Endothelial cell of umbilical vein (primary cell): ENCODE measurements around the gene CXCR2. TPM values are rescaled to one million over a fixed set of nuclear protein-coding genes. Genes with fewer than 3 reads are reported as not detected.

ENCODE experiments used
- BruUV-seq: library from RNA; stranded (reverse); fragments of 400-500 nt; replicated peaks from 2 replicates; lab custom pipeline; 2021; lab: Mats Ljungman, UMichigan
- CTCF ChIA-PET: fragments of 300-600, 350-600 bp; sonication (Branson Sonifier 250); formaldehyde crosslinking; loops from one replicate; lab custom pipeline; 2021; ENCODE audit warnings: antibody characterized with exemption, inconsistent platforms; lab: Charles Lee
- POLR2A ChIA-PET: fragments of 300-600, 350-600 bp; sonication (Branson Sonifier 250); formaldehyde crosslinking; loops from one replicate; lab custom pipeline; 2021; ENCODE audit warnings: antibody characterized with exemption, inconsistent platforms; lab: Charles Lee
- DNase-seq: peaks from one replicate; pipeline ENCODE4 v3.0.0-alpha.2; 2011; ENCODE audit warnings: low read depth, low spot score
- FAIRE-seq: peaks from 2 replicates; lab custom pipeline; 2011; peaks lifted over from hg19 to GRCh38; lab: Jason Lieb, UNC
- H2AFZ ChIP-seq: 2 replicates; pipeline ENCODE4 v1.6.0; 2012; ENCODE audit warnings: low read depth, low read length, control low read depth, inconsistent platforms
- H3K27ac ChIP-seq: 2 replicates; pipeline ENCODE4 v1.5.1; 2011; ENCODE audit warnings: low read depth, mild to moderate bottlenecking, control low read depth, low read length, moderate library complexity; ENCODE audit not compliant: insufficient read depth
- H3K27me3 ChIP-seq, 2 experiments: 2 replicates each; pipeline versions ENCODE4 v1.6.0 to v1.6.1; 2011; ENCODE audit warnings: low read length in 2 of 2, mixed read lengths in 1 of 2; ENCODE audit not compliant: control insufficient read depth in 2 of 2, insufficient read depth in 2 of 2
- H3K36me3 ChIP-seq, 2 experiments: 2 replicates in 1 of 2; 3 replicates in 1 of 2; pipeline ENCODE4 v1.5.1; 2011; ENCODE audit warnings: low read length in 2 of 2, mild to moderate bottlenecking in 1 of 2, moderate library complexity in 1 of 2; ENCODE audit not compliant: control insufficient read depth in 2 of 2, insufficient read depth in 2 of 2; ENCODE audit errors: extremely low read depth in 1 of 2
- H3K4me1 ChIP-seq: 3 replicates; pipeline ENCODE4 v1.5.1; 2011; ENCODE audit warnings: mild to moderate bottlenecking, low read length; ENCODE audit not compliant: control insufficient read depth, insufficient read depth; ENCODE audit errors: extremely low read depth
- H3K4me2 ChIP-seq: 2 replicates; pipeline ENCODE4 v1.6.1; 2011; ENCODE audit warnings: low read length, control low read depth, mixed read lengths; ENCODE audit not compliant: insufficient read depth
- H3K4me3 ChIP-seq, 3 experiments: fragments of 200-600 bp in 1 of 3; sonication (generic), shearing (Covaris generic) in 1 of 3; replicated peaks in 1 of 3; 2 replicates each; pipeline ENCODE4 v1.5.1; 2011 to 2016; ENCODE audit warnings: control low read depth in 3 of 3, low read length in 3 of 3, mild to moderate bottlenecking in 2 of 3, inconsistent platforms in 1 of 3, low read depth in 1 of 3, moderate library complexity in 1 of 3; ENCODE audit not compliant: insufficient read depth in 1 of 3
- H3K79me2 ChIP-seq: 2 replicates; pipeline ENCODE4 v1.6.0; 2012; ENCODE audit warnings: low read length, inconsistent platforms; ENCODE audit not compliant: control insufficient read depth, insufficient read depth
- H3K9ac ChIP-seq: replicated peaks from 2 replicates; pipeline ENCODE3; 2011; ENCODE audit warnings: low read length, control low read depth; ENCODE audit not compliant: insufficient read depth; ENCODE audit errors: extremely low read depth
- H3K9me1 ChIP-seq: replicated peaks from 3 replicates; pipeline ENCODE4 v1.6.0; 2011; ENCODE audit warnings: mild to moderate bottlenecking, low read length; ENCODE audit not compliant: control insufficient read depth, insufficient read depth; ENCODE audit errors: extremely low read depth
- H3K9me3 ChIP-seq: replicated peaks from 2 replicates; pipeline ENCODE4 v1.5.1; 2012; ENCODE audit warnings: low read length, inconsistent platforms; ENCODE audit not compliant: control insufficient read depth, insufficient read depth
- H4K20me1 ChIP-seq: replicated peaks from 2 replicates; pipeline ENCODE3; 2011; ENCODE audit warnings: mild to moderate bottlenecking, low read length; ENCODE audit not compliant: control insufficient read depth, insufficient read depth; ENCODE audit errors: extremely low read depth
- CTCF ChIP-seq, 2 donors: IDR thresholded peaks; 1 replicate in 1 of 2; 2 replicates in 1 of 2; pipeline ENCODE4 v1.5.1; 2011; ENCODE audit warnings: low read length in 2 of 2, mild to moderate bottlenecking in 2 of 2, moderate library complexity in 2 of 2, control low read depth in 1 of 2, inconsistent platforms in 1 of 2, low read depth in 1 of 2; ENCODE audit not compliant: insufficient read depth in 1 of 2; ENCODE audit errors: extremely low read depth in 1 of 2
- EZH2 ChIP-seq: IDR thresholded peaks from 2 replicates; pipeline ENCODE4 v1.6.1; 2012; ENCODE audit warnings: borderline replicate concordance, low read depth, mild to moderate bottlenecking, moderate library complexity, low read length, inconsistent platforms; ENCODE audit not compliant: severe bottlenecking
- FOS ChIP-seq: IDR thresholded peaks from 2 replicates; pipeline ENCODE4 v1.6.1; 2011; ENCODE audit warnings: mild to moderate bottlenecking, low read length, moderate library complexity, borderline replicate concordance; ENCODE audit not compliant: insufficient read depth
- JUN ChIP-seq: IDR thresholded peaks from 2 replicates; pipeline ENCODE4 v1.6.1; 2011; ENCODE audit warnings: borderline replicate concordance, low read depth; ENCODE audit not compliant: insufficient read length, insufficient read depth
- MYC ChIP-seq: IDR thresholded peaks from one replicate; pipeline ENCODE4 v1.6.1; 2011; ENCODE audit warnings: mild to moderate bottlenecking, low read depth, low read length
- POLR2A ChIP-seq: IDR thresholded peaks from 2 replicates; pipeline ENCODE4 v1.6.1; 2012; ENCODE audit warnings: low read depth, mild to moderate bottlenecking, control low read depth, low read length
- POLR2AphosphoS5 ChIP-seq: IDR thresholded peaks from 2 replicates; pipeline ENCODE4 v1.6.1; 2012; ENCODE audit warnings: low read depth, mild to moderate bottlenecking, control low read depth, low read length, moderate library complexity; ENCODE audit not compliant: insufficient read depth
- dilution Hi-C: fragments of 300-500 bp; cut with MboI; formaldehyde crosslinking; loops from one replicate; pipeline ENCODE4 v1.15.0; 2019; ENCODE audit warnings: low sequenced_read_pairs; ENCODE audit not compliant: extremely low pct_ligation_motif_present
- intact Hi-C: fragments of 100-400 bp; cut with micrococcal nuclease; formaldehyde crosslinking; loops from one replicate; pipeline ENCODE4 v1.10.0; 2022
- polyA plus RNA-seq, 4 experiments: library from polyadenylated mRNA; depleted of rRNA in 3 of 4; stranded (reverse) in 3 of 4; unstranded in 1 of 4; fragments of >200 nt; gene quantifications; 2 replicates each; pipeline versions ENCODE4 v1.2.1 to v1.2.3, GENCODE V29; 2011 to 2012; ENCODE audit warnings: missing spikeins in 1 of 4
- total RNA-seq: library from RNA; stranded (reverse); gene quantifications from 2 replicates; pipeline ENCODE4 v1.2.3, GENCODE V29; 2021

The CXCR2 gene
- total and polyA plus RNA-seq, 2 donors (not counting 3 experiments of a cell fraction or from before 2014, with no cell fraction given) = not detected

GRCh38 chr2:218081063-218081462, 44.8 kb upstream of the CXCR2 start:
- no peak overlapping the region for H3K4me3 ChIP-seq

More at GRCh38 chr2:218081063-218081462, 44.8 kb upstream of the CXCR2 start:
- Histone ChIP-seq H4K20me1 (no peaks in the 10 kb centered on the region), H2AFZ (no peak overlapping the region), H3K9me3 (no peaks in the 10 kb centered on the region), H3K27ac (no peak overlapping the region), H3K79me2 (no peaks in the 10 kb centered on the region), H3K4me1 (no peaks in the 10 kb centered on the region), H3K36me3 (no peaks in the 10 kb centered on the region), H3K27me3 (peaks cover 0 to 4% of the 10 kb centered on the region in 2 experiments), H3K9me1 (no peaks in the 10 kb centered on the region), H3K9ac (no peak overlapping the region), H3K4me2 (no peak overlapping the region)
- no peak for FAIRE-seq
- TF ChIP-seq POLR2A (no peak), JUN (no peak), POLR2AphosphoS5 (no peak), MYC (no peak), EZH2 (no peak), CTCF (IDR thresholded peaks at IDR 0.05; ENCODE audit: extremely low read depth in 1 of 2, insufficient read depth in 1 of 2, low read depth in 1 of 2, low read length in 2 of 2) (no peak), FOS (no peak)
- intact Hi-C loops = no loop called here
- ChIA-PET CTCF (interaction anchor here (0.9 to 3.7 kb wide), 2 partner anchors 12 to 295 kb away, joined by 4 to 22 read pairs; partner anchors contain the start of gene RUFY4), POLR2A (no interaction called here)
- dilution Hi-C loops = no loop called here
- BruUV-seq = no TSS peak
- DNase-seq = no peak
